Activated CD4-positive, alpha-beta T cell treated with anti-CD3 and anti-CD28 coated beads, Interleukin-2, amount 50 U/mL, for 16 hours (primary cell): ENCODE data around the gene KCNS1.
"Not testable (repeated sequence)": the region's sequence is repeated elsewhere in the genome, so short reads cannot be mapped to it uniquely, and the experiment has no call there.

Experiments used
- DNase-seq: peaks from one replicate; pipeline ENCODE4 v3.0.0-alpha.2; 2020

KCNS1 gene

DNA sequence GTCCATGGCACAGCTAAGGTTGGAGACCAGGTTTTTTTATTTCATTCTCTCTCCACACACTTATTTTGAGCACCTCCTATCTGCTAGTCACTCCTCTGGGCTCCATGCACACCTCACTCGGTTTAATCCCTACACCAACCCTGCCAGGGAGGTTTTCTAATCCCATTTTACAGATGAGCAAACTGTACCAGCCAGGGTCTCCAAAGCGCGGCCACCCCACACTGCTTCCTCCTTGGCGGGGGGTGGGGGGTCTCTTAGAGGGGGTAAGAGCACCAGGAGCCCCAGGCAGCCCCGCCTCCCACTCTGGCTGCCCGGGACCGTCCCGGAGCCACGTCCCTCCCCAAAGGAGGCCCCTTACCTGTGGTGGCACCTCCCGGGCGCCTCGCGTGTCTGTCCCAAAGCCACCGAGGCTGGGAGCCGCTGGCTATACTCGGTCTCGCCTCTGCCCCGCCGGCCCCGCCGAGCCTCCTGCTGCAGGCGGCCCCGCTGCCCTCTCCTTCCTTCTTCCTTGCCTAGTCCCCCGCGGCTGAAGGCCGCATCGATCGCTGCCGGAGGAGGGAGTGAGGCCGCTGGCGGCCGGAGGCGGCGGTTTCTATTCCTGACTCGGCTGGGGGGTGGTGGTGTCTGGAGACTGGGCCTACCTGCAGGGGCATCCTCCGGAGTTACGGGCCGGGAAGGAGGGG is at the start of gene KCNS1:
KCNS1 (minus strand) TSS at position 565 of the 683 bp plus-strand sequence. CDS start 1,891 bp downstream, outside the sequence.
- DNase-seq = no peak

- DNase-seq = no peak
Measured at GRCh38 chr20:45149062-45149461, 48.1 kb upstream of the KCNS1 start.

GRCh38 chr20:45140836-45141235 is 39.9 kb upstream of the KCNS1 start:
- DNase-seq = no peak

DNA sequence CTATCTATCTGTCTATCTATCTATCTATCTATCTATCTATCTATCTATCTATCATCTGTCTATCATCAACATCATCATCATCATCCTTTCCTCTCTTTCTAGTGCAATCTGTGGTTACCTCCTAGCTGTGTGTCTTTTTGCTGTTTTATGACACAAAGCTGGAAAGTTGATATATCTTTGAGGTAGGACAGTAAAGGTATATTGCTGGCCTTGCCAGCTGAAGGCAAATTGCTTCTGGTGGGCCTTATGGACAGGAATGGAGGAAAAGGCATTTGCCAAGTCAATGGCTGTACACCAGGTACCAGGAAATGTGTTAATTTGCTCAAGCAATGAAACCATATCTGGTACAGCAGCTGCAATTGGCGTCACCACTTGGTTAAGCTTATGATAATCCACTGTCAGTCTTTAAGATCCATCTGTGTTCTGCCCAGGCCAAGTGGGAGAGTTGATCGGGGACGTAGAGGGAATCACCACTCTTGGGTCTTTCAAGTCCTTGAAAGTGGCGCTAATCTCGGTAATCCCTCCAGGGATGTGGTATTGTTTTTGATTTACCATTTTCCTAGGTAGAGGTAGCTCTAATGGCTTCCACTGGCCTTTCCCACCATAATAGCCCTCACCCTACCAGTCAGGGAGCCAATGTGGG is 38.9 kb upstream of the KCNS1 start:
- not testable (repeated sequence) for DNase-seq

- DNase-seq = peak; percentile 81
Measured at GRCh38 chr20:45138561-45139300, 37.8 kb upstream of the KCNS1 start.

- no peak for DNase-seq
Measured at GRCh38 chr20:45136911-45137310, 36.0 kb upstream of the KCNS1 start.

GRCh38 chr20:45128099-45128498 is 27.2 kb upstream of the KCNS1 start:
- no peak for DNase-seq

DNA sequence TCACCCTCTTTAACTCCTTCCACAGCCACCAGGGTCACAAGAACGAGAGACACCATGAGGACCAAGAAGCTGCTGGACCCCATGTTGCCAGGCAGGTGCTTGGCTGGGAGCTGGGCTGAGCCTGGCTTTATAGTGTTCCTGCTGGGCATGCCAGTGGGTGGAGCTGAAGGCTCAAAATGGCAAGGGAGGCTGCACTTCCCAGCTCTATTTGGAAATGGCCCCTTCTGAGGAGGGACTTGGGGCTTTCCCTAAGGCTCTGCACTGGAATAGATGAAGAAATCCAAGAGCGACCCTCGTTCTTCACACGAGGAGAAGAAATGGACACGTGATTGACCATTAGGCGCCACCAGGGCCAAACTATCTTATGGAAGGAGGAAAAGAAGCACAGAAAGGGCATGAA is 23.4 kb upstream of the KCNS1 start, which contains the start of gene WFDC12:
WFDC12 (minus strand) TSS at position 101 of the 400 bp plus-strand sequence; CDS start at position 83, 18 bp downstream.
- no peak for DNase-seq

GRCh38 chr20:45121388-45121787 is 20.5 kb upstream of the KCNS1 start:
- no peak for DNase-seq

DNA sequence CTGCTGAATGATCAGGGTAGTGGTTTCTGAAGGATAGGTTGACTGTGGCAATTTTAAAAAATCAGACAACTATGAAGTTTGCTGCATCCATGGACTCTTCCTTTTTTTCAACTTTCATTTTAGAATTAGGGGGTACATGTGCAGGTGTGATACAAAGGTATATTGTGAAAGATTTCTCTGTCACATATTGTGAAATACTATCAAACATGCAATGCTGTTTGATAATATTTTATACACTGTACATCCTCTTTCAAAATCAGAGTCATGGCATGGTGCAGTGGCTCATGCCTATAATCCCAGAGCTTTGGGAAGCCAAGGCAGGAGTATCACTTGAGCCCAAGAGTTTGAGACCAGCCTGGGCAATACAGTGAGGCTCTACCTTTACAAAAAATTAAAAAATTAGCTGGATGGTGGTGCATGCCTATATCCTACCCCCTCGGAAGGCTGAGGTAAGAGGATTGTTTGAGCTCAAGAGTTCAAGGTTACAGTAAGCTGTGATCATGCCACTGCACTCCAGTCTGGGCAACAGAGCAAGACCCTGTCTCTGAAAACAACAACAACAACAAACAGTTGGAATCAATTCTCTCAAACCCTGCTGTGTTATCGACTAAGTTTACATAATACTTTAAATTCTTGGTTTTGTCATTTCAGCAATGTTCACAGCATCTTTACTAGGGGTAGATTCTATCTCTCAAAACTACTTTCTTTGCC is 18.8 kb upstream of the KCNS1 start:
- DNase-seq = no peak

DNA sequence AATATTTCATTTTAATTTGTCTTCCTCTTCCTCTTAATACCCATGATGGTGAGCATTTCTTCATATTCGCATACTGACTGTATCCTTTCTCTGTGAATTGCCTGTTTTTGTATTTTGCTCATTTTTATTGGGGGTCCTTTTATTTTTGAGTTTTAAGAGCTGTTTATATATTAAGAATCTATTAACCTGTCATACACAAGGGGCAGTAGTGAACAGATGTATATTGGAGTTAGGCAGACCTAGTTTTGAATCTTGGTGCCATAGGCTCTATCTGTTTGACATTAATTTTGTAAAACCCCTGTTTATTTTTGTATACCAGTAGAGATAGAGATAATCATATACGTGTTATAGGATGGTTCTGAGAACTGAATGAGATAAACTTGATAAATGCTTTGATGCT is 17.1 kb upstream of the KCNS1 start:
- DNase-seq = no peak

DNA sequence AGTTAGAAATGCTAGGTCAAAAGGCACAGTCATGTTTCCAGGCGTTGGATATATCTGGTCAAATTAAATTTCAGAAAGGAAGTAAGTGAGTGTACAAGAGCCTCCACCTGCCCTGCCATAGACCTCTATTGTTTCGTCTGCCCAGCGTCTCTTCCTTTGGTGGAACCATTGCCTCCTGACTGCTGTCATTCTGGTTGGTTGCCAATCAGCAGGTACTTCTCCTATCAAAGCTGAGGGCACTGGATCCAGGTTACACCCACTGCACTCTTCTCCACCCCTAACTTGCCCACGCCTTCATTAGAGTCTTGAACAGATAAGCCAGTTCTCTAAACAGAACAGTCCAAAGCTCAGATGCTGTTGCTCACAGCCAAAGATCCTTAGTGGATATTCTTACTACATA is 16.7 kb upstream of the KCNS1 start:
- no peak for DNase-seq

- DNase-seq = no peak
Measured at GRCh38 chr20:45115829-45116228, 14.9 kb upstream of the KCNS1 start.

DNA sequence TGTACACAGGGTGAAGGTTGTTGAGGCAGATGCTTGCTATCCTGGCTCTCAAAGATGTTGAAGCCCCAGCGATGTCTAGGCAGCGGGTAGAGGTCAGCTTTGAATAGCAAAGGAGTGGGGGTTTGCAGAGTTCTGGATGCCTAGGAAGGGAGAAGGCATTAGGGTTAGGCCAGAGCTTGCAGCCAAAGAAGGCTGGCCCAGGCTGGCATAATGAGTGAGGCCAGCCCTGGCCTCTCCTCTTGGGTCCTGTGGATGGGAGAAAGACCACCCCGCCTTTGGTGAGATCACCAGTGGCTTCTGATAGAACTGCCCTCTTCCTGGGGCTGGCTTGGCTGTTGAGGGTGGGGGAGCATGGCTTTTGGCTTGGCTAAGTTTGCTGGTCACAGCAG is 14.5 kb upstream of the KCNS1 start:
- DNase-seq = no peak

GRCh38 chr20:45114465-45115385 is 13.8 kb upstream of the KCNS1 start, which contains the start of gene WFDC5:
TSS of gene WFDC5 (minus strand) at chr20:45115174. CDS start at chr20:45115083, 91 bp downstream.
- DNase-seq = no peak

- no peak for DNase-seq
Measured at GRCh38 chr20:45113865-45114264, 12.9 kb upstream of the KCNS1 start.

GRCh38 chr20:45112754-45113153 is 11.8 kb upstream of the KCNS1 start:
- DNase-seq = no peak

DNA sequence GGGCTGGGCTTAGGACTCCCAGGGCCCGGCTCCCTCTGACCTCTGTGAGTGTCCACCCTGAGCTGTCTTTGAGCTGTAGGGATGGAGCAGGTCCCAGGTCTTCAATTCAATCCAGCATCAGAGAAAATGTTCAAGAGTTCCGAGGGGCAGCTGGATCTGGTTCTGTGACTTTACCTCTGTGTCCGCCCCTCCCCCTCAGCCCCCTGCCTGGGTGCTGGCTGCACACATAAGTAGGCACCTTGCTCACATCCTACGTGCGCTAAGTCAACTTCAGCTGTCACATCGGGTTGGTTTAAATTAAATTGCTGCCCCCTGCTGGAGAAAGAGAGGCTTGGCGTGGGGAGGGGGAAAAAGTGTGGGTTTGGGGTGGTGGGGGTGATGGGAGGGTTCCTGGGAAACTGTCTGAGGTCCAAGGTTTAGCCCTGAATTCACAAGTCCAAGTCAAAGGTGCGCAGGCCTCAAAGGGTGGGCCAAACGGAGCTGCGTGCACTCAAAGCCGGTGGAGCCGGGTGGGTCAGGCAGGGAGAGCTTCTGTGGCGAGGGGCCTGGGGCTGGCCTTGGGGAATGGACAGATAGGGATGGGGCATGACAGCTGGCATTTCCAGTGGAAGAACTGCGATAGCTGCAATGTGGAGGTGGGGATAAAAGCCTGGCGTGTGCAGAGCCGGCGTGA is 11.0 kb upstream of the KCNS1 start:
- DNase-seq = peak; percentile 30

GRCh38 chr20:45111285-45111684 is 10.4 kb upstream of the KCNS1 start:
- no peak for DNase-seq

DNA sequence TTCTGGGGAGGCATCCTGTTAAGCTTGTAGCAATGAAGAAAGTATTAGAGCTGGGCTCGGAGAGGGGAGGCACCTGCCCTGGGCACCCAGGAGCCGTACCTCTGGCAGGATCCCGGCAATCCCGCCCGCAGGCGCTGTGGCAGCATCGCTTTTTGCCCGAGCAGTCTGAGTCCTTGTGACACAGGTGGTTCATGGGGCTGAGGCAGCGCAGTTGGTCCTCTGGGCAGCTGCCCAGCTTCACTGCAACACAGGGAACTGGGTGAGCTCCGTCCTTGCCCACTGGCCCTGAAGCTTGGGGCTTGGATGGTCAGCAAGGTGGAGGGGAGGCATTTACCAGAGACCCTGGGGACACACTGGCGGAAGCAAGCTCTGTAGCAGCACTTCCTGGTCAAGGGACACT is 9.4 kb upstream of the KCNS1 start:
- no peak for DNase-seq

DNA sequence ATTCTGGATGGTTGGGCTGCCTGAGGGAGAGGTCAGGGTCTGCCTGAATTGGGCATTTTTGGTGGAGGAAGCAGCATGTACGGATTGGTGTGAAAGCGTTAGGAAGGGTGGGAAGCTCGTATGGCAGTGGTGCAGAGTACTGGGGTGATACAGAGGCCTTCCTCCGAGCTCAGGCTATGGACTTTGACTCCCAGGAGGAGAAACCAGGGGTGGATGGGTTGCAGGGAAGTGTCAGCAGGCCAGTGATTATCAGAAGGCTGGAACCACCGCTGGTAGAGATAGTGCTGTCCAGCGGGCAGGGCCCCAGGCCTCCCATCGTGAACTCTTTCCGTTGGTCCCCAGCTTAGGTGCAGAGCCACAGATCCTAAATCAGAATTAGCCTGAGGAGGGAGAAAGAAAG is 8.7 kb upstream of the KCNS1 start:
- no peak for DNase-seq
